Fibroblast of pulmonary artery (primary cell): Measurements from ENCODE around the gene CDC25C.

ENCODE experiments used
- DNase-seq: peaks from one replicate; pipeline ENCODE4 v3.0.0-alpha.2; 2010; ENCODE audit warnings: low read depth
- H3K4me3 ChIP-seq: replicated peaks from 2 replicates; pipeline ENCODE4 v1.5.1; 2011; ENCODE audit warnings: low read depth, mild to moderate bottlenecking, control low read depth, low read length, moderate library complexity
- CTCF ChIP-seq: IDR thresholded peaks from 2 replicates; pipeline ENCODE4 v1.5.1; 2011; ENCODE audit warnings: mild to moderate bottlenecking, control low read depth, low read length, inconsistent platforms; ENCODE audit errors: missing control alignments

The CDC25C gene

GRCh38 chr5:138331449-138332368 lies at the start of gene CDC25C:
Gene CDC25C (minus strand): TSS chr5:138331804. CDS start chr5:138331180, 624 bp downstream.
- no peak for TF ChIP-seq CTCF
- H3K4me3 ChIP-seq, result peak within 1 kb of the TSS; percentile 72
- DNase-seq, result peak; percentile 99

GRCh38 chr5:138372653-138373052 lies 41.0 kb upstream of the CDC25C start:
- no peak for DNase-seq
- H3K4me3 ChIP-seq, result no peak overlapping the region
- no peak for TF ChIP-seq CTCF

- DNase-seq, result no peak
- TF ChIP-seq CTCF, result no peak
- H3K4me3 ChIP-seq, result no peak overlapping the region
Observed at GRCh38 chr5:138372225-138372624, 40.6 kb upstream of the CDC25C start.

- H3K4me3 ChIP-seq, result no peak overlapping the region
- no peak for DNase-seq
- TF ChIP-seq CTCF, result no peak
Observed at GRCh38 chr5:138371454-138371853, 39.9 kb upstream of the CDC25C start.

- TF ChIP-seq CTCF, result no peak
- H3K4me3 ChIP-seq, result no peak overlapping the region
- peak; percentile 24 for DNase-seq
Observed at GRCh38 chr5:138370537-138370936, 38.9 kb upstream of the CDC25C start.

GRCh38 chr5:138369706-138370105 lies 38.1 kb upstream of the CDC25C start:
- no peak for TF ChIP-seq CTCF
- DNase-seq, result peak; percentile 21
- H3K4me3 ChIP-seq, result no peak overlapping the region
